HEK293 (cell line): ENCODE data around the gene STON2.

ENCODE experiments used
- CTCF ChIA-PET: fragments of 350-600 bp; formaldehyde crosslinking; extraction: SDS; loops from one replicate; lab custom pipeline; 2021; ENCODE audit warnings: antibody characterized with exemption; lab: Yijun Ruan, JAX
- POLR2A ChIA-PET: fragments of 300-600 bp; formaldehyde crosslinking; extraction: SDS; loops from one replicate; lab custom pipeline; 2020; ENCODE audit warnings: antibody characterized with exemption, inconsistent platforms; lab: Yijun Ruan, JAX
- H3K27ac ChIP-seq: fragments of 200-500 bp; sonication (Bioruptor generic); 2 replicates; pipeline ENCODE4 v1.5.1; 2014; ENCODE audit warnings: low read depth, low read length, control low read depth, inconsistent platforms; ENCODE audit errors: extremely low read depth
- H3K36me3 ChIP-seq, 2 experiments: fragments of 200-500 bp in 1 of 2; sonication (Bioruptor generic) in 1 of 2; 1 replicate in 1 of 2; 2 replicates in 1 of 2; pipeline ENCODE4 v1.5.1; 2014 to 2017; ENCODE audit warnings: inconsistent platforms in 2 of 2, low read length in 2 of 2; ENCODE audit not compliant: control insufficient read depth in 2 of 2, insufficient read depth in 1 of 2
- H3K4me1 ChIP-seq: fragments of 200-500 bp; sonication (Bioruptor generic); 2 replicates; pipeline ENCODE4 v1.5.1; 2014; ENCODE audit warnings: mild to moderate bottlenecking, low read length, inconsistent platforms; ENCODE audit not compliant: control insufficient read depth, insufficient read depth
- H3K4me3 ChIP-seq: 2 replicates; pipeline ENCODE4 v1.5.1; 2011; ENCODE audit warnings: low read depth, mild to moderate bottlenecking, control low read depth, low read length, moderate library complexity
- H3K9me3 ChIP-seq: fragments of 200-500 bp; sonication (Bioruptor generic); 2 replicates; pipeline ENCODE4 v1.5.1; 2014; ENCODE audit warnings: low read depth, low read length, inconsistent platforms; ENCODE audit not compliant: control insufficient read depth, insufficient read depth
- BCL11B ChIP-seq: fragments of 450-650 bp; formaldehyde crosslinking; IDR thresholded peaks from 2 replicates; pipeline ENCODE4 v1.5.1; 2016; ENCODE audit warnings: low read depth, missing biosample characterization, missing genetic modification characterization
- GFI1B ChIP-seq: fragments of 450-650 bp; formaldehyde crosslinking; IDR thresholded peaks from 2 replicates; pipeline ENCODE4 v1.5.1; 2016; ENCODE audit warnings: missing biosample characterization, missing genetic modification characterization
- GLI2 ChIP-seq: fragments of 450-650 bp; formaldehyde crosslinking; IDR thresholded peaks from 2 replicates; pipeline ENCODE4; 2017; ENCODE audit warnings: missing biosample characterization, missing genetic modification characterization, low read depth, borderline replicate concordance
- GLIS1 ChIP-seq: fragments of 450-650 bp; formaldehyde crosslinking; IDR thresholded peaks from 2 replicates; pipeline ENCODE4 v1.5.1; 2016; ENCODE audit warnings: missing biosample characterization, missing genetic modification characterization
- KLF17 ChIP-seq: fragments of 450-650 bp; formaldehyde crosslinking; IDR thresholded peaks from 2 replicates; pipeline ENCODE4 v1.5.1; 2016; ENCODE audit warnings: missing biosample characterization, missing genetic modification characterization
- KLF7 ChIP-seq: fragments of 450-650 bp; formaldehyde crosslinking; IDR thresholded peaks from 2 replicates; pipeline ENCODE4 v1.5.1; 2016; ENCODE audit warnings: missing biosample characterization, missing genetic modification characterization, borderline replicate concordance
- SP2 ChIP-seq: fragments of 450-650 bp; formaldehyde crosslinking; IDR thresholded peaks from 2 replicates; pipeline ENCODE4 v1.5.1; 2016; ENCODE audit warnings: missing biosample characterization, missing genetic modification characterization
- ZBTB48 ChIP-seq: fragments of 450-650 bp; formaldehyde crosslinking; IDR thresholded peaks from 2 replicates; pipeline ENCODE4 v1.5.1; 2016; ENCODE audit warnings: missing biosample characterization, missing genetic modification characterization
- ZBTB8A ChIP-seq: fragments of 450-650 bp; formaldehyde crosslinking; IDR thresholded peaks from 2 replicates; pipeline ENCODE4 v1.5.1; 2016; ENCODE audit warnings: missing biosample characterization, missing genetic modification characterization
- ZNF146 ChIP-seq: fragments of 450-650 bp; formaldehyde crosslinking; IDR thresholded peaks from 2 replicates; pipeline ENCODE4 v1.5.1; 2016; ENCODE audit warnings: missing biosample characterization, missing genetic modification characterization
- ZNF184 ChIP-seq: fragments of 450-650 bp; IDR thresholded peaks from 2 replicates; pipeline ENCODE4 v1.5.1; 2018; ENCODE audit warnings: missing biosample characterization, mild to moderate bottlenecking, missing genetic modification characterization
- ZNF223 ChIP-seq: fragments of 450-650 bp; formaldehyde crosslinking; IDR thresholded peaks from 2 replicates; pipeline ENCODE4 v1.5.1; 2016; ENCODE audit warnings: missing biosample characterization, missing genetic modification characterization
- ZNF335 ChIP-seq: fragments of 450-650 bp; formaldehyde crosslinking; conservative IDR thresholded peaks from 2 replicates; pipeline ENCODE4 v1.5.1; 2016; ENCODE audit warnings: missing biosample characterization, missing genetic modification characterization
- ZNF362 ChIP-seq: fragments of 450-650 bp; formaldehyde crosslinking; IDR thresholded peaks from 2 replicates; pipeline ENCODE4 v1.5.1; 2016; ENCODE audit warnings: missing biosample characterization, missing genetic modification characterization
- ZNF366 ChIP-seq: fragments of 450-650 bp; formaldehyde crosslinking; conservative IDR thresholded peaks from 2 replicates; pipeline ENCODE4 v1.5.1; 2016; ENCODE audit warnings: missing biosample characterization, missing genetic modification characterization
- ZNF37A ChIP-seq: fragments of 450-650 bp; IDR thresholded peaks from 2 replicates; pipeline ENCODE4 v1.5.1; 2018; ENCODE audit warnings: missing biosample characterization, missing genetic modification characterization
- ZNF404 ChIP-seq: fragments of 450-650 bp; formaldehyde crosslinking; IDR thresholded peaks from 2 replicates; pipeline ENCODE4 v1.5.1; 2017; ENCODE audit warnings: missing biosample characterization, missing genetic modification characterization
- ZNF426 ChIP-seq: fragments of 450-650 bp; formaldehyde crosslinking; IDR thresholded peaks from 2 replicates; pipeline ENCODE4 v1.5.1; 2017; ENCODE audit warnings: missing biosample characterization, missing genetic modification characterization, mild to moderate bottlenecking, inconsistent platforms, moderate library complexity
- ZNF510 ChIP-seq: fragments of 450-650 bp; formaldehyde crosslinking; IDR thresholded peaks from 2 replicates; pipeline ENCODE4 v1.5.1; 2018; ENCODE audit warnings: mild to moderate bottlenecking, missing genetic modification characterization, missing biosample characterization; ENCODE audit not compliant: insufficient replicate concordance
- ZNF548 ChIP-seq: fragments of 450-650 bp; formaldehyde crosslinking; IDR thresholded peaks from 2 replicates; pipeline ENCODE4 v1.5.1; 2016; ENCODE audit warnings: missing biosample characterization, missing genetic modification characterization
- ZNF549 ChIP-seq: fragments of 450-650 bp; IDR thresholded peaks from 2 replicates; pipeline ENCODE4 v1.5.1; 2018; ENCODE audit warnings: missing biosample characterization, missing genetic modification characterization, mild to moderate bottlenecking, inconsistent platforms, moderate library complexity
- ZNF571 ChIP-seq: fragments of 450-650 bp; formaldehyde crosslinking; IDR thresholded peaks from 2 replicates; pipeline ENCODE4 v1.5.0; 2017; ENCODE audit warnings: missing biosample characterization, missing genetic modification characterization
- ZNF596 ChIP-seq: fragments of 450-650 bp; IDR thresholded peaks from 2 replicates; pipeline ENCODE4 v1.5.0; 2018; ENCODE audit warnings: missing biosample characterization, mild to moderate bottlenecking, missing genetic modification characterization, moderate library complexity
- ZNF623 ChIP-seq: fragments of 450-650 bp; formaldehyde crosslinking; IDR thresholded peaks from 2 replicates; pipeline ENCODE4 v1.5.1; 2016; ENCODE audit warnings: missing biosample characterization, missing genetic modification characterization
- ZNF639 ChIP-seq: fragments of 450-650 bp; formaldehyde crosslinking; IDR thresholded peaks from 2 replicates; pipeline ENCODE4 v1.5.1; 2016; ENCODE audit warnings: missing biosample characterization, missing genetic modification characterization
- ZNF658 ChIP-seq: fragments of 450-650 bp; formaldehyde crosslinking; IDR thresholded peaks from 2 replicates; pipeline ENCODE4; 2016; ENCODE audit warnings: missing biosample characterization, missing genetic modification characterization
- ZNF837 ChIP-seq: fragments of 450-650 bp; formaldehyde crosslinking; IDR thresholded peaks from 2 replicates; pipeline ENCODE4 v1.5.1; 2016; ENCODE audit warnings: missing biosample characterization, missing genetic modification characterization

The STON2 gene

GRCh38 chr14:81324011-81324410 lies 76.1 kb downstream of the STON2 start (continued):
- TF ChIP-seq ZNF362, result peak; percentile 66; the same call in 1 of the 2 replicates
- TF ChIP-seq ZNF335, result peak; percentile 59; the same call in 1 of the 2 replicates

- Histone ChIP-seq H3K27ac (no peak overlapping the region), H3K4me1 (peaks cover 10% of the 10 kb centered on the region), H3K36me3 (no peaks in the 10 kb centered on the region), H3K4me3 (peak overlapping the region; percentile 60), H3K9me3 (no peaks in the 10 kb centered on the region)
- POLR2A ChIA-PET, result no interaction called here
- CTCF ChIA-PET, result interaction anchor here (0.6 to 1.4 kb wide), 2 partner anchors 17 to 21 kb away, joined by 3 to 4 read pairs; no protein-coding TSS in a partner anchor
- TF ChIP-seq GFI1B (tag by site-specific recombination) (no peak), ZNF623 (tag by site-specific recombination) (no peak), ZNF404 (tag by site-specific recombination) (no peak), ZNF837 (no peak), ZNF549 (tag by site-specific recombination) (no peak), ZNF571 (no peak)
Observed at GRCh38 chr14:81323093-81323492, 77.0 kb downstream of the STON2 start.

- H3K9me3 ChIP-seq, result no peaks in the 10 kb centered on the region
- POLR2A ChIA-PET, result no interaction called here
- no peak overlapping the region for H3K4me3 ChIP-seq
- no peaks in the 10 kb centered on the region for H3K36me3 ChIP-seq
- H3K27ac ChIP-seq, result no peak overlapping the region
- TF ChIP-seq BCL11B (tag by site-specific recombination) (no peak), ZNF146 (no peak), KLF17 (tag by site-specific recombination) (no peak), SP2 (tag by site-specific recombination) (no peak), ZNF37A (tag by site-specific recombination) (no peak), ZNF184 (no peak), GLIS1 (no peak), ZNF510 (tag by site-specific recombination) (no peak)
- H3K4me1 ChIP-seq, result peaks cover 10% of the 10 kb centered on the region
- CTCF ChIA-PET, result interaction anchor here (1.0 kb wide), 1 partner anchor 50 kb away, joined by 4 read pairs; no protein-coding TSS in a partner anchor
Observed at GRCh38 chr14:81319946-81320345, 80.2 kb downstream of the STON2 start.

GRCh38 chr14:81319314-81319713 lies 80.8 kb downstream of the STON2 start:
- H3K4me1 ChIP-seq, result peaks cover 10% of the 10 kb centered on the region
- POLR2A ChIA-PET, result no interaction called here
- H3K9me3 ChIP-seq, result no peaks in the 10 kb centered on the region
- H3K36me3 ChIP-seq, result no peaks in the 10 kb centered on the region
- no peak overlapping the region for H3K27ac ChIP-seq
- no peak overlapping the region for H3K4me3 ChIP-seq
- CTCF ChIA-PET, result interaction anchor here (1.0 kb wide), 1 partner anchor 50 kb away, joined by 4 read pairs; no protein-coding TSS in a partner anchor
- no peak for TF ChIP-seq ZNF658
- TF ChIP-seq ZNF366 (tag by site-specific recombination), result no peak
- TF ChIP-seq ZNF548, result no peak
- TF ChIP-seq ZNF571, result no peak
- no peak for TF ChIP-seq GLI2 (tag by site-specific recombination)
- no peak for TF ChIP-seq ZNF223 (tag by site-specific recombination)
- no peak for TF ChIP-seq ZBTB8A
- TF ChIP-seq ZBTB48, result no peak
- TF ChIP-seq KLF7 (tag by site-specific recombination), result no peak
- TF ChIP-seq ZNF362, result no peak
- no peak for TF ChIP-seq ZNF426
- no peak for TF ChIP-seq ZNF596
- TF ChIP-seq ZNF639 (tag by site-specific recombination), result no peak
